Stimulated activated CD4-positive, alpha-beta T cell treated with anti-CD3 and anti-CD28 coated beads, Interleukin-12 subunit alpha, Interleukin-12 subunit beta, amount 100 ng/mL, for 48 hours (primary cell): Measurements from ENCODE around the gene EAPP.
A peak's percentile ranks its signal among the peaks of the same experiment; 100 is the strongest.
"Not testable (repeated sequence)": the region's sequence is repeated elsewhere in the genome, so short reads cannot be mapped to it uniquely, and the experiment has no call there.

ENCODE experiments used
- DNase-seq, 3 donors: peaks; one replicate each; pipeline ENCODE4 v3.0.0-alpha.2; 2020; ENCODE audit warnings: low read depth in 2 of 3, low spot score in 1 of 3

The EAPP gene

DNA sequence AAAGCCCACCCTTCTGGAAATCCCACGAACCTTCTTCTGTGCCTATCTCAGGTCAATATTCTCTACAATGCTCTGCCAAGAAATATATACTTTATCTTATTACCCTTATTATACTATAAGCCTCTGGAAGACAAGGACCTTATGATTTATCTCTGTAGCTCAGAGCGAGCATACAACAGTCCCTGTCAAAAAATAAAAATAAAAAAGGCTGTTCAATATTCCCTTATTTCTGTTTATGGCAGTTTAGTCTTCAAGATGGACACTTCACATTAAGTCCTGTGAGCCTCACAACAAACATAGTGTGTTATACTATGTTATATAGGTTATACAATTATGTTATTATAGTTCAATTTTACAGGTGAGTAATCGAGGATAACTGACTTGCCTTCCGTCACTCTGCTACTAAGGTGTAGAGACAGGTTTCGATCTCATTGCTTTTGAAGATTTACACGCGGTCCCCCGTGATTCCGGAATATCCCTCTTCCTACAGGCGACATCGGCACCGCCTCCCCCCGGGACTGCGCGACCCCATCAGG is 562 bp downstream of the EAPP start:
- no peak for DNase-seq

DNA sequence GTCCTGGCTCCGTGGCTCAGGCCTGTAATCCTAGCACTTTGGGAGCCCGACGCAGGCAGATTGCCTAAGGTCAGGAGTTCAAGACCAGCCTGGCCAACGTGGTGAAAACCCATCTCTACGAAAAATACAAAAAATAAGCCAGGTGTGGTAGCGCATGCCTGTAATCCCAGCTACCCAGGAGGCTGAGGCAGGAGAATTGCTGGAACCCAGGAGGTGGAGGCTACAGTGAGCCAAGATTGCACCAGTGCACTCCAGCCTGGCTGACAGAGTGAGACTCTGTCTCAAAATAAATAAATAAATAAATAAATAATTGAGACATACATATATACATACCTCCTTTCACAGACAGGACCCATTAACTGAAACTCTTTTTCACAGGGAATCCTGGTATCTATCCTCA is 1.4 kb downstream of the EAPP start:
- not testable (repeated sequence) for DNase-seq

DNA sequence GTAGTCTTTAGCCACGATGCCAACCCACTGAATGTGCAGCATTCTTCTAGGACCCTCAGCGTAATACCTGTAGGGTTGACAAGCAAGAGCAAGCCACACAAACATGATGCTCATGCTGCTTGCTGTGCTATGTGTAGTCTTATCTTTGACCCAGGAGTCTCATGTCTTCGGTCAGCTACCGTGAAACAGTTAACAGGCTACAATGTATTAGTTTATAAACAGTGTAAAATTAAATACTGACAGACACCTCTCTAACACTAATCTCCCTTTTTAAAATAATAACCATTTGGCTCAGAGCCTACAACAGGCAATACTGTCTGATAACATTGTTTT is 1.9 kb downstream of the EAPP start:
- no peak for DNase-seq

DNA sequence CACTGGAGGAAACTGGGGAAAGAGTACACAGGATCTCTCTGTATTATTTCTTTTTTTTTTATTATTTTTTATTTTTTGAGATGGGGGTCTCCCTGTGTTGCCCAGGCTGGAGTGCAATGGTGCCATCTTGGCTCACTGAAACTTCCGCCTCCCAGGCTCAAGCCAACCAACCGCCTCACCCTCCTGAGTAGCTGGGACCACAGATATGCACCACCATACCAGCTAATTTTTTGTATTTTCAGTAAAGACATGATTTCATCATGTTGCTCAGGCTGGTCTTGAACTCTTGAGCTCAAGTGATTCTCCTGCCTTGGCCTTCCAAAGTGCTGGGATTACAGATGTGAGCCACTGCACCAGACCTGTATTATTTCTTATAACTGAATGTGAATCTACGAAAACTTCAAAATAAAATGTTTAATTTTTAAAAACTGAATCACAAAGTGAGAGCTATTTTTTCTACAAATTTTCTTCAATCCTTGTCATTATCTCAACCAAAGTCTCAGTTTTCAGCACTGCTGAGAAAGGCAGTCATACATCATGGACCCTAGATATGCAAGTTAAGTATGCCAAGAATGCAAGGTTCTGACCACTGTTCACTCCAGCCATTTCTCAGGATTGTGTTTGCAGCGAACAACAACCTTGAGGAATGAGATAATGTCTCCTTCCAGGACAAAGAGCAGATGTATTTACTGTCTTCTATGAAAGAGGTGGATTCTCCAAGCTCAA is 2.4 kb downstream of the EAPP start:
- DNase-seq, result no peak

DNA sequence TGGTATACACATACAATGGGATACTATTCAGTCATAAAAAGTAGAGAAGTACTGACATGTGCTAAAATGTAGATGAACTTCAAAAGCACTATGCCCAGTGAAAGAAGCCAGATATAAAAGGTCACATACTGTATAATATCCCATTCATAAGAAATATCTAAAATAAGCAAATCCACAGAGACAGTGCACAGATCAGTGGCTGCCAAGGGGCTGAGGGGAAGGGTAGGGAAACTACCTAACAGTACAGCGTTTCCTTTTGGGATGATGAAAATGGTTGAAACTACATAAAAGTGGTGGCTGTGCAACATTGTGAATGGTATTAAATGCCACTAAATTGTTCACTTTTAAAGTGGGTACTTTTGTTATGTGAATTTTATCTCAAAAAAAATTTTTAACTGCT is 11.9 kb downstream of the EAPP start:
- DNase-seq, result no peak

DNA sequence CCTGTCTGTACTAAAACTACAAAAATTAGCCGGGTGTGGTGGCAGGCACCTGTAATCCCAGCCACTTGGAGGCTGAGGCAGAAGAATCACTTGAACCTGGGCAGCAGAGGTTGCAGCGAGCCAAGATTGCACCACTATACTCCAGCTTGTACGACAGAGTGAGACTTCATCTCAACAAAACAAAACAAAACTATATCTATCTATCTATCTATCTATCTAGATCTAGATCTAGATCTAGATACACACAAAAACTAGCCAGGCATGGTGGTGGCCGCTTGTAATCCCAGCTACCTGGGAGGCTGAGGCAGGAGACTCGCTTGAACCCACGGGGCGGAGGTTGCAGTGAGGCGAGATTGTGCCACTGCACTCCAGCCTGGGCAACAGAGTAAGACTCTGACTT is 15.3 kb downstream of the EAPP start:
- not testable (repeated sequence) for DNase-seq

DNA sequence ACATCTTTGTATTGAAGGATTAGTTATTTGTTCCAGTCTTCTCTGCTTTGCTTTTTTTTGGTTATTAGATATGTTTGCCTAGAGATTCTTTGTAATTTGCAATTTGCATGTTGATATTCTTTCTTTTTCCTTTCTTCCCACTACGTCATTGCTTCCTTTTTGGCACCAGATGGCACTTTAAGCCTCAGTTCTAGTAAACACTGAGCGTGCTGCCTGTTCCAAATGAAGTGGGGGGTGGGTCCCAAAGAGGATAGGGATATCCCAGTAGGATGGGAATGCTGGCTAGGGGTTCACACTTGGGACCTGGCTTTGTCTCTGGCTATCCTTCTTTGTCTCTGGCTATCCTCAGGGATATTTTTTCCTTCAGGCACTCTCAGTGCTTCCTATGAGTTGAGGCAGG is 17.0 kb downstream of the EAPP start:
- no peak for DNase-seq

DNA sequence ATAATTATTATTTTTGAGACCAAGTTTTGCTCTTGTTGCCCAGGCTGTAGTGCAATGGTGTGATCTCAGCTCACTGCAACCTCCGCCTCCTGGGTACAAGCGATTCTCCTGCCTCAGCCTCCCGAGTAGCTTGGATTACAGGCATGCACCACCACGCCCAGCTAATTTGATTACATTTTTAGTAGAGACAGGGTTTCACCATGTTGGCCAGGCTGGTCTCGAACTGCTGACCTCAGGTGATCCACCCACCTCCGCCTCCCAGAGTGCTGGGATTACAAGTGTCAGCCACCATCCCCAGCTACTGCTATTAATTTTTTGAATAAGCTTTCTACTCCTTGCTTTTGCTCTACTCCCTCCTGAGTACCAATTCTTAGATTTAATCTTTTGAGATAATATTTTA is 18.4 kb downstream of the EAPP start:
- not testable (repeated sequence) for DNase-seq

DNA sequence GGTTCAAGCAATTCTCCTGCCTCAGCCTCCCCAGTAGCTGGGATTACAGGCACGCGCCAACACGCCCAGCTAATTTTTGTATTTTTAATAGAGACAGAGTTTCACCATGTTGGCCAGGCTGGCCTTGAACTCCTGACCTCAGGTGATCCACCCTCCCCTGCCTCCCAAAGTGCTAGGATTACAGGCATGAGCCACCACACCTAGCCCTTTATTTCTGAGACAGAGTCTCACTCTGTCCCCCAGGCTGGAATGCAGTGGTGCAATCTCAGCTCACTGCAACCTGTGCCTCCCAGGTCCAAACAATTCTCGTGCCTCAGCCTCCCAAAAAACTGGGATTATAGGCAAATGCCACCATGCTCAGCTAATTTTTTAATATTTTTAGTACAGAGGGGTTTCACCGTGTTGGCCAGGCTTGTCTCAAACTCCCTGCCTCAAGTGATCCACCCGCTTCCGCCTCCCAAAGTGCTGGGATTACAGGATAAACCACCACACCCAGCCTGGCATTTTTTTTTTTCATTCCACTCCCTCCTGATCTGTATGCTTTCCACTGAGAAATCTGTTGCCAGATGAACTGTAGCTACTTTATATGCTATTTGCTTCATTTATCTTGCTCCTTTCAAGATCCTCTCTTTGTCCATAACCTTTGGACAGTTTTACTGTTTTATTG is 19.1 kb downstream of the EAPP start:
- not testable (repeated sequence) for DNase-seq

DNA sequence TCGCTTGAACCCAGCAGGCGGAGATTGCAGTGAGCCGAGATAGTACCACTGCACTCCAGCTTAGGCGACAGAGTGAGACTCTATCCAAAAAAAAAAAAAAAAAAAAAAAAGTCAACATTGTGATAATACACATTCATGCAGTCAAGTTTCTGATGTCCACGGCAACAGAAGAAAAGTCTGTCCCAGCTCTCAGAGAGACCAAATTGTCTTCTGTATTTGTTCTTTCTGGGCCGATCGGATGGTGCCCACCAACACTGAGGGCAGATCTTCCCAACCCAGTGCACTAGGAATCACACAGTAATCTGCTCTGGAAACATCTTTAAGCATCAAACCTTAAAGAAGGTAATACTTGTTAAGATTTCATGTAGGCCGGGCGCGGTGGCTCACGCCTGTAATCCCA is 31.6 kb downstream of the EAPP start:
- DNase-seq, result no peak

DNA sequence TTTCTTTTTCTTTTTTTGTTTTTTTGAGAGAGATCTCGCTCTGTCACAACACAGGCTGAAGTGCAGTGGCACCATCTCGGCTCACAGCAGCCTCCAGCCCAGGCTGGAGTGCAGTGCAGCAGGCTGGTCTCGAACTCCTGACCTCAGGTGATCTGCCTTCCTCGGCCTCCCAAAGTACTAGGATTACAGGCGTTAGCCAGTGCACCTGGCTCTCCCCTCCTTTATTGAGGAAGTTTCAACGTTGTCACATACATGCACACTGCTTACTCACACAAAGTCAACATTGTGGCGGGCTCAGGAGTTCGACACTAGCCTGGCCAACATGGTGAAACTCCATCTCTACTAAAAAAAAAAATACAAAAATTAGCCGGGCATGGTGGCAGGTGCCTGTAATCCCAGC is 32.0 kb downstream of the EAPP start:
- DNase-seq, result no peak

DNA sequence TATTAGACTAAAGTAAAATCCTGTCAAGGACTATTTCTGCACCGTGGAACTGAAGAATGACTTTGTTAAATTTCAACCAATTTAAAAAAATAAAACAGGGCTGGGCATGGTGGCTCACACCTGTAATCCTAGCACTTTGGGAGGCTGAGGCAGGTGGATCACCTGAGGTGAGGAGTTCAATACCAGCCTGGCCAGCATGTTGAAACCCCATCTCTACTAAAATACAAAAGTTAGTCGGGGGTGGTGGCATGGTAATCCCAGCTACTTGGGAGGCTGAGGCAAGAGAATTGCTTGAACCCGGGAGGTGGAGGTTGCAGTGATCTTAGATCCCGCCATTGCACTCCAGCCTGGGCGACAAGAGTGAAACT is 34.4 kb downstream of the EAPP start:
- DNase-seq, result not testable (repeated sequence)

DNA sequence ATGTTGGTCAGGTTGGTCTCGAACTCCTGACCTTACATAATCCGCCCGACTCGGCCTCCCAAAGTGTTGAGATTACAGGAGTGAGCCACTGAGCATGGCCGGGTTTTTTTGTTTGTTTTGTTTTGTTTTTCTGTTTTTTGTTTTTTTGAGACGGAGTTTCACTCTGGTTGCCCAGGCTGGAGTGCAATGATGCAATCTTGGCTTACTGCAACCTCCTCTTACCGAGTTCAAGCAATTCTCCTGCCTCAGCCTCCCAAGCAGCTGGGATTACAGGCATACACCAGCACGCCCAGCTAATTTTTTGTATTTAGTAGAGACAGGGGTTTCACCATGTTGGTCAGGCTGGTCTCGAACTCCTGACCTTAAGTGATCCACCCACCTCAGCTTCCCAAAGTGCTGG is 35.5 kb downstream of the EAPP start:
- not testable (repeated sequence) for DNase-seq

DNA sequence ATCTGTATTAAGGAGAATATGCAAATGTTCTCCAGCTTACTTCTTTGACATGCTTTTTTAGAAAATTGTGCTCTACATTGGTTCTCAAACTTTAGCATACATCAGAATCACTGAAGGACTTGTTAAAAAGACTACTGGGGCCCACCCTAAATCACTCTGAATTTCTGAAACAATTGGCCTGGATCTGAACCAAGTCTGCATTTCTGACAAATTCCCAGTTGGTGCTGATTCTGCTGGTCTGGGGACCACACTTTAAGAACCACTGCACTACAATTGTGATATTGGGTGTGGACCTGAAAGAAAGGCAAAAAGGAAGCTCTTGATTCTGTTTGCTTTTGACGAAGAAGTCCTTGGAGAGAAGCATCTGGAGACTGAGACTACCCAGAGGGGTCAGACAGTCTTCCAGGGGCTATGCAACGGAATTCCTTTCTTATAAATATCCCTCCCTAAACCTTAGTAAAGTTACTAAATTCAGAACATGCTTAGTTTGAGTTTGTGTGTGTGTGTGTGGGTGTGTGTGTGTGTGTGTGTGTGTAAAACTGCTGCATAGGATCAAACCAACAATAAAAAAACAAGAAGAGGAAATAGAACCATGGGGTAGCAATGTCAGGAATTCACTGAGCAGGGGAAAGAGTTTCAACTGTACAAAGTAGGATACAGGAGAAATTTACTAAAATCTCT is 36.8 kb downstream of the EAPP start:
- no peak for DNase-seq

DNA sequence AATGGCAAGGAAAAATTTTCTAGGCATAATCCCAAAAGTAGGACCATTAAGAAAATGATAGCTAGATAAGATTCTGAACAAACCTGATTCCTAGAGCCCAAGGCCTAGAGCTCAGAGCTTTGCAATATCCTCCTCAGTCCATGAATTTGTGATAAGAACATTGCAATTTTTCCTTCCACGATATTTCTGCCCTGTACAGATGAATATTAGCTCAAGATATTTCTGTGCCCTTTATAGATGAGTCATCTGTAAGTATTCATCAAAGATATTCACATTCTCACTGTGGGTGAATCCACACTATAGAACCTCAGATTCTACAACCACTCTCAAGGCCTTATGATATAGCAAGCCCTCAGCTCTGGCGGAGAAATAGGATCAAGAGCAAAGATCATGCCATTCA is 37.5 kb downstream of the EAPP start:
- DNase-seq, result no peak

DNA sequence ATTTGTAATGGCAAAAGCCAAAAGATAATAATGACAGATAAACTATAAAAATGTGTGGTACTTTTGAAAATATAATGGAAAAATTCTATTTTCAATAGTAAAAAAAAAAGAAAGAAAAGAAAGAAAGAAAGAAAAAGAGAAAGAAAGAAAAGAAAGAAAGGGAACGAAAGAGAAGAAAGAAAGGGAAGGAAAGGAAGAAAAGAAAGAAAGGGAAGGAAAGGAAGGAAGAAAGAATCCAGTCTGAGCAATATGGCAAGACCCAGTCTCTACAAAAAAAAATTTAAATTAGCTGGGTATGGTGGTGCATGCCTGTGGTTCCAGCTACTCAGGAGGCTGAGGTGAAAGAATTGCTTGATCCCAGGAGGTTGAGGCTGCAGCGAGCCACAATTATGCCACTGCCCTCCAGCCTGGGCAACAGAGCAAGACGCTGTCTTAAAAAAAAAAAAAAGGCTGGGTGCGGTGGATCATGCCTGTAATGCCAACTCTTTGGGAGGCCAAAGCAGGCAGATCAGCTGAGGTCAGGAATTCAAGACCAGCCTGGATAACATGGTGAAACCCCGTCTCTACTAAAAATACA is 38.4 kb downstream of the EAPP start:
- DNase-seq, result no peak

DNA sequence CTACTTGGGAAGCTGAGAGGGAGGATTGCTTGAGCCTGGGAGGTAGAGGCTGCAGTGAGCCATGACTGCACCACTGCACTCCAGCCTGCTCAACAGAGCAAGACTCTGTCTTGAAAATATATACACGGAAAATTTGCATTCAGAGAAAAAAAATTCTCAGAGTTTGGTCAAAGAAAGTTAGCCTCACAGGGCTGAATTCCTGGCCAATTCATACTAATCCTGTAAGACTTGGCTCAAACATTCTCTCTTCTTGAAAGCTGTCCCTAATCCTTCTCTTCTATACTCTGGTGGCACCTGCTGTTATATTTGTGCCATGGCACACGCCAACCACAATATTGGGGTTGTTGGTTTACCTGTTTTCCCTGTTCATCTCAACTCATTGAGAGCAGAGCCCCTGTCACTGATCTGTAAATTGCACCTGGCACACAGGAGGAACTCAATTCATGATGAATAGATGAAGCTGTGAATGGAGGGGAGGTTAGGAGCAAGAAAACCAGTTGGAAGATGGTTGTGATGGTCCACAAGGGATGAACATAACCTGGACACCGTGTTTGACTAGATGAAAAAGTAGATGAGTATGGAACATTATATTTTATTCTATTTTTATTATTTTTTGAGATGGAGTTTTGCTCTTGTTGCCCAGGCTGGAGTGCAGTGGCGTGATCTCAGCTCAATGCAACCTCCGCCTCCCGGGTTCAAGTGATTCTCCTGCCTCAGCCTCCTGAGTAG is 40.7 kb downstream of the EAPP start:
- peak in 1 of 3 donors; percentile 2 for DNase-seq

DNA sequence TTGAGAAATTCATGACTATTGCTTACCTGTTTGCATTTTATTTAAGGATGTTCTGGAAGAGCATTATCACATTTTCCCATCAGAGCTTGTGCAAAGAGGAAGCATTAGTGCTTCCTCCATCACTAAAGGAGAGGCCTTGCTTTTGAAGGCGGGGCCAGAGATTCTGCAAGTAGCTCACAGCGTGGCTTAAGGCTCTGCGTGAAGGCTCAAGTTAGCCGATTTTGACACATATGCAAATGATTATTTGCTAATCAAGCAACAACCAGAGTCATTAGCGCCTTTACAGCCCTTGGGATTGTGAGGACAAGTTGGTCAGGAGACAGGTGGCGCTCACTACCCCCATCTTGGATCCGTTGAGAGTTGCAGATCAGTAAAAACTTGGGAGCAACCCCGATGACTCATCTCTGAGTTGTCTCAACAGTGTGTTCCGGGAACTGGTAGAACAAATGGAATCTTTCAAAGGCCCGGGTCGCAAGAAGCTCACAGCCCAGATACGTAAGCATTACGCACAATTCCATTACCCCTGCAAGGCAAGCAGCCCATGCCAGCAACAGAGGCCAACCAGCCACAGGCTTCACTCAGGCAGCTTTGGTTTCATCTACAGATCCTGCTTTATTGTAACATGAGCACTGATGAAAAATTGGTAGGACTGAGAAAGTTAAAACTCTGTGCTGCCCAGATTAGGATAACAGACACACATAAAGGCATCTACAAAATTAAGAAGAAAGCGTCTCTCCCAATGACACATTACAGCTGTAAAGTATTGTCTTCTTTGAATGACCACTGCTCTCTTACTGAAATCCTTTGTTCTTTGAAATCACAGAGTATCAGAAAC is 42.6 kb downstream of the EAPP start:
- no peak for DNase-seq

DNA sequence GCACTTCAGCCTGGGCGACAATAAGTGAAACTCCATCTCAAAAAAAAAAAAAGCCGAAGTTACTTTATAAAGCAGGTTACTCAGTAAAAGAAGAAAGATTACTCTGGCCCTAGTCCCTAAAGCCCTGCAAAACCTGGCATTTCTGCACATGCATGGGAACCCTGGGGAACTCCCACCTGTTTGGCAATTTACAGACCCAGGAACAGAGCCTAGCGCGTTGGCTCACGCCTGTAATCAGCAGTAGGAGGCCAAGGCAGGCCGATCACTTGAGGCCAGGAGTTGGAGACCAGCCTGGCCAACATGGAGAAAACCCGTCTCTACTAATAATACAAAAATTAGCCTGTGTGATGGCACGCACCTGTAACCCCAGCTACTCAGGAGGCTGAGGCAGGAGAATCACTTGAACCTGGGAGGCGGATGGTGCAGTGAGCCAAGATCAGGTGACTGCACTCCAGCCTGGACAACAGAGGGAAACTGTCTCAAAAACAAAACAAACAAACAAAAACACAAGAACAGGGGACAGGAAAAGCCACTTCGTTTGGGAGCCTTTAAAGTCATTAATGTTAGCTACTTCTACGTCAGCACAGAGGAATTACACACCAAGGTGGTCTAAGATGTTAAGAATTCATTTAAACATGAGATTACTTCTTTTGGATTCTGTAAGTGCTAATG is 43.4 kb downstream of the EAPP start:
- DNase-seq, result no peak

DNA sequence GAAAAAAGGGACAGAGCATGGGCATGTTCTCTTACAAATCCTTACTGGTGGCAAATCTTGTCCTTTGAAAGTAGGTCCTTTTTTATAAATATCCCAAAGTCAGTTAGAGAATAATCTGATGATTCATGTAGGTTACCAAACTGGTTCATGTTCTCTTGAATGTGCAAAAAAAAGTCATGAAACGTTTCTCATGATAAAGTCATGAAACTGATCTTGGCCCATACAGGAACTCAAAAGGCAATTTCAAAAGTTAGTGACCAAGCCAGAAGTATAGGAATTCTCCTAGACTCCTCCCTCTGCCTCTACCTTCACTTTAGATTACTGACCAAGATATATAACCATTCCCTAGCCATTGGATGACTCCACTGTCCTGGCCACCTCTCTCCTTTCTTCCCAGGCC is 50.2 kb downstream of the EAPP start:
- DNase-seq, result no peak
